Ishikawa (cell line): Measurements from ENCODE around the gene KRT15.
A peak's percentile ranks its signal among the peaks of the same experiment; 100 is the strongest.

Source experiments
- CEBPB ChIP-seq: IDR thresholded peaks from 2 replicates; pipeline ENCODE4 v1.6.1; 2012
- CREB1 ChIP-seq: IDR thresholded peaks from 2 replicates; pipeline ENCODE4 v1.6.1; 2012; ENCODE audit warnings: low read depth
- EGR1 ChIP-seq: IDR thresholded peaks from 2 replicates; pipeline ENCODE4 v1.6.1; 2012
- EP300 ChIP-seq: IDR thresholded peaks from 2 replicates; pipeline ENCODE4 v1.6.1; 2012; ENCODE audit warnings: borderline replicate concordance
- FOXM1 ChIP-seq: IDR thresholded peaks from 2 replicates; pipeline ENCODE4 v1.6.1; 2012; ENCODE audit warnings: low read depth, borderline replicate concordance
- NFIC ChIP-seq: IDR thresholded peaks from 2 replicates; pipeline ENCODE4 v1.6.1; 2012
- RAD21 ChIP-seq: IDR thresholded peaks from 2 replicates; pipeline ENCODE4 v1.6.1; 2012; ENCODE audit warnings: low read depth
- TAF1 ChIP-seq: IDR thresholded peaks from 2 replicates; pipeline ENCODE4 v1.6.1; 2012; ENCODE audit warnings: low read depth, mild to moderate bottlenecking
- TCF12 ChIP-seq: IDR thresholded peaks from 2 replicates; pipeline ENCODE4 v1.6.1; 2012; ENCODE audit warnings: low read depth
- TEAD4 ChIP-seq: IDR thresholded peaks from 2 replicates; pipeline ENCODE4 v1.6.1; 2012
- YY1 ChIP-seq: IDR thresholded peaks from 2 replicates; pipeline ENCODE4 v1.6.1; 2012; ENCODE audit warnings: low read depth
- ZBTB7A ChIP-seq: IDR thresholded peaks from 2 replicates; pipeline ENCODE4 v1.6.1; 2012; ENCODE audit warnings: low read depth
- TF ChIP-seq, protein P1 (sequence below): IDR thresholded peaks from 2 replicates; pipeline ENCODE4 v1.6.1; 2012
- TF ChIP-seq, protein P2 (sequence below): IDR thresholded peaks from 2 replicates; pipeline ENCODE4 v1.6.1; 2012
- TF ChIP-seq, protein P3 (sequence below): IDR thresholded peaks from 2 replicates; pipeline ENCODE4 v1.6.1; 2012; ENCODE audit warnings: low read depth, mild to moderate bottlenecking

The KRT15 gene

DNA sequence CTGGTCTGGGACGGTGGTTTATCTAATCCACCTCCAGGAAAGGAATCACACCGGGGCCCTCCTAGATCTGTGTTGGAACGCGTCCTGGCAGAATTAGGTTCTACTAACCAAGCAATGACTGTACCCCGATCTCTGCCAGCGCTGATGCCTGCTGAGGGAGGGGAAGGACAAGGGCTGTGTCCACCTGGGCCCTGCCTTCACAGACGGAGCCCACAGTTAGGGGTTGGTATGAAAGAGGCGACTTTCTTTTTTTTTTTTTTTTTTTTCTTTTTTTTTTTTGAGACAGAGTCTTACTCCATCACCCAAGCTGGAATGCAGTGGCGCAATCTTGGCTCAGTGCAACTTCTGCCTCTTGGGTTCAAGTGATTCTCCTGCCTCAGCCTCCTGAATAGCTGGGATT is 19.3 kb upstream of the KRT15 start:
- peak; percentile 77 for TF ChIP-seq CEBPB
- no peak for TF ChIP-seq TEAD4

DNA sequence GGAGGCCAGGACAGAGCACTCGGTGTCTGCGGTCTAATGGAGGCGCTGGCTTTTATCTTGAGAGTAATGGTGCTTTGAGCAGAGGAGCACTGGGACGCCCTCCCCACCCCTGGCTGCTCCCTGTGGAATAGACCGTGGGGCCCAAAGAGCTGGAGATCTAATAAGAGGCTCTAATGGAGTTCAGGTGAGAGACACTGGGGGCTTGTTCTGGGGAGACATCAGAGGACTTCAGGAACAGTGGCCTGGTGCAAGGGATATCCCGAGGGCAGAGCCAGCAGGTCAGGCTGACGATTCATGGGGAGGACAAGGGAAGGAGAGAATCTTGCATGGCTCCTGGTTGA is 18.9 kb upstream of the KRT15 start:
- TF ChIP-seq TCF12 (no peak), CEBPB (no peak), CREB1 (no peak), FOXM1 (no peak), NFIC (no peak), TEAD4 (no peak)
- TF ChIP-seq, protein P1, sequence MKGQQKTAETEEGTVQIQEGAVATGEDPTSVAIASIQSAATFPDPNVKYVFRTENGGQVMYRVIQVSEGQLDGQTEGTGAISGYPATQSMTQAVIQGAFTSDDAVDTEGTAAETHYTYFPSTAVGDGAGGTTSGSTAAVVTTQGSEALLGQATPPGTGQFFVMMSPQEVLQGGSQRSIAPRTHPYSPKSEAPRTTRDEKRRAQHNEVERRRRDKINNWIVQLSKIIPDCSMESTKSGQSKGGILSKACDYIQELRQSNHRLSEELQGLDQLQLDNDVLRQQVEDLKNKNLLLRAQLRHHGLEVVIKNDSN: no peak

DNA sequence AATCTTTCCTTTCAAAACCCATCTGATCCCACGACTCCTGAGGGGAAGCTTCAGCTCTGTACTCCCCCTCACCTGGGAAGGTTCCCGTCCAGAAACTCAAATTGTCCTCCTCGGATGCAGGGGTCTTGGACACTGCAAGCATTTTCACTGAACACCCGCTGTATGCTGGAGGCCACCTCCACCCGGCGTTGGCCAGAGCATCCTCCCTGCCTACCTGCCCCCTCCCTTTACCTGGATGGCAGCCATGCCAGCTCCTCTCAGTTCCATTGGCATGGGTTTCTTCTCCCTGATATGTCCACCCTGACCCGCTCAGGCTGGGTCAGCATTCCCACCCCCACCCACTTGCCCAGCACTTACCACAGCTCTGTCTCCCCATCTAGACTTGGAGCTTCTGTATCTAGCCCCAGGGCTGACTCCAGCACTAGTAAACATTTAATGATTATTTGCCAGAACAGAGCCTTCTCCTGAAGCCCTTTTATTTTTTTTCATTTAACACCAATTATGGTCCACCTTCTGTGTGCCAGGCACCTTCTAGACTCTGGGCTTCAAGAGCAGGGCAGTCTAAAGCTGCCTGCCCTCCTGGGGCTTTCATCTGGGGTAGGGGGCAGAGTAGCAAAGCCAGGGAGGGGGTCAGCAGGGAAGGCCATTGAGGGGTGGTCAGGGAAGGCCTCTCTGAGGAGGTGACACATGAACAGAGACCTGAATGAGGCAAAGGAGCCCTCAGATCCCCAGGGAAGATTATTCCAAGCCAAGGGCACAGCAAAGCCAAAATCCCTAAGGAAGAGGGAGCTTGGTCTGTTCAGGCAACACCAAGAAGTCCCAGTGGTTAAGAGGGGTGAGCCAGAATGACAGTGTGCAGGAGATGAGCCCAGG is 18.3 kb upstream of the KRT15 start:
- TF ChIP-seq ZBTB7A (no peak), TAF1 (no peak), TCF12 (no peak), FOXM1 (no peak), CREB1 (no peak), YY1 (no peak), CEBPB (no peak), EGR1 (no peak), TEAD4 (no peak), NFIC (no peak), EP300 (no peak)
- TF ChIP-seq, protein P1: no peak
- TF ChIP-seq, protein P2, sequence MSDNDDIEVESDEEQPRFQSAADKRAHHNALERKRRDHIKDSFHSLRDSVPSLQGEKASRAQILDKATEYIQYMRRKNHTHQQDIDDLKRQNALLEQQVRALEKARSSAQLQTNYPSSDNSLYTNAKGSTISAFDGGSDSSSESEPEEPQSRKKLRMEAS: no peak
- TF ChIP-seq, protein P3, sequence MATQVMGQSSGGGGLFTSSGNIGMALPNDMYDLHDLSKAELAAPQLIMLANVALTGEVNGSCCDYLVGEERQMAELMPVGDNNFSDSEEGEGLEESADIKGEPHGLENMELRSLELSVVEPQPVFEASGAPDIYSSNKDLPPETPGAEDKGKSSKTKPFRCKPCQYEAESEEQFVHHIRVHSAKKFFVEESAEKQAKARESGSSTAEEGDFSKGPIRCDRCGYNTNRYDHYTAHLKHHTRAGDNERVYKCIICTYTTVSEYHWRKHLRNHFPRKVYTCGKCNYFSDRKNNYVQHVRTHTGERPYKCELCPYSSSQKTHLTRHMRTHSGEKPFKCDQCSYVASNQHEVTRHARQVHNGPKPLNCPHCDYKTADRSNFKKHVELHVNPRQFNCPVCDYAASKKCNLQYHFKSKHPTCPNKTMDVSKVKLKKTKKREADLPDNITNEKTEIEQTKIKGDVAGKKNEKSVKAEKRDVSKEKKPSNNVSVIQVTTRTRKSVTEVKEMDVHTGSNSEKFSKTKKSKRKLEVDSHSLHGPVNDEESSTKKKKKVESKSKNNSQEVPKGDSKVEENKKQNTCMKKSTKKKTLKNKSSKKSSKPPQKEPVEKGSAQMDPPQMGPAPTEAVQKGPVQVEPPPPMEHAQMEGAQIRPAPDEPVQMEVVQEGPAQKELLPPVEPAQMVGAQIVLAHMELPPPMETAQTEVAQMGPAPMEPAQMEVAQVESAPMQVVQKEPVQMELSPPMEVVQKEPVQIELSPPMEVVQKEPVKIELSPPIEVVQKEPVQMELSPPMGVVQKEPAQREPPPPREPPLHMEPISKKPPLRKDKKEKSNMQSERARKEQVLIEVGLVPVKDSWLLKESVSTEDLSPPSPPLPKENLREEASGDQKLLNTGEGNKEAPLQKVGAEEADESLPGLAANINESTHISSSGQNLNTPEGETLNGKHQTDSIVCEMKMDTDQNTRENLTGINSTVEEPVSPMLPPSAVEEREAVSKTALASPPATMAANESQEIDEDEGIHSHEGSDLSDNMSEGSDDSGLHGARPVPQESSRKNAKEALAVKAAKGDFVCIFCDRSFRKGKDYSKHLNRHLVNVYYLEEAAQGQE: no peak

DNA sequence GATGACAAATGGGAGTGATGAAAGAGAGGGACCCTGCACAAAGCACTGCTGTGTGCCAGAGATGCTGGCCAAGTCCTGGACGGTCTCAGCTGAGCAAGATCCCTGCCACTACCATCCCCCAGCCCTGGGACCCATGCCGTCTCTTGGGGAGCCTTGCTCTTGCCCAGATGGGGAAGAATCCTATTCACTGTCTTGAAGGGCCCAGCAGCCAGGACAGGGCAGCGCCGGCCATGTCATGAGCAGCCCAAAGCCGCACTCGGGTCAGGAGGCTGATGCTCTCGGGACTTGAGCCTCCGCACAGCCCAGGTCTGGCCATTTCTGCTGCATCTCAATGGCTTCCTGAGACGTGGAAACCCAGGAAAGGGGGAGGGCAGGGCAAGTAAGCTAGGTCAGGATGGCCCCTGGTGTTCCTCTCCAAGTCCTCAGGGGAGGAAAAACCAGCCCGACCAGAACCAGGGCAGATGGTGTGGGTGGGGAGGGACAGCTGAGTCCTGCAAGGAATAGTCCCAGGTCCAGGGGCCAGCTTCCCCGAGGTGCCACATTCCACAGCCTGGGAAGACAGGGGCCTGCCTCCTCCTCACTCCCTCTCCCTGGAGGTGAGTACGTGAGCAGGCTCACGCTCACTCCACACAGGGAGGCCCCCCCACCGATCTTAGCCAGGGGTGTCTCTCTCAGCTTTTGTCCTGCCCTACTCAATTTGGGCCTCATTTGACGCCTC is 17.2 kb upstream of the KRT15 start:
- TF ChIP-seq, protein P2: peak; percentile 55; the same call in 1 of the 2 replicates
- TF ChIP-seq EGR1: peak; percentile 63
- TF ChIP-seq, protein P3: no peak
- peak; percentile 66 for TF ChIP-seq TCF12
- peak; percentile 43 for TF ChIP-seq TEAD4
- TF ChIP-seq NFIC: no peak

DNA sequence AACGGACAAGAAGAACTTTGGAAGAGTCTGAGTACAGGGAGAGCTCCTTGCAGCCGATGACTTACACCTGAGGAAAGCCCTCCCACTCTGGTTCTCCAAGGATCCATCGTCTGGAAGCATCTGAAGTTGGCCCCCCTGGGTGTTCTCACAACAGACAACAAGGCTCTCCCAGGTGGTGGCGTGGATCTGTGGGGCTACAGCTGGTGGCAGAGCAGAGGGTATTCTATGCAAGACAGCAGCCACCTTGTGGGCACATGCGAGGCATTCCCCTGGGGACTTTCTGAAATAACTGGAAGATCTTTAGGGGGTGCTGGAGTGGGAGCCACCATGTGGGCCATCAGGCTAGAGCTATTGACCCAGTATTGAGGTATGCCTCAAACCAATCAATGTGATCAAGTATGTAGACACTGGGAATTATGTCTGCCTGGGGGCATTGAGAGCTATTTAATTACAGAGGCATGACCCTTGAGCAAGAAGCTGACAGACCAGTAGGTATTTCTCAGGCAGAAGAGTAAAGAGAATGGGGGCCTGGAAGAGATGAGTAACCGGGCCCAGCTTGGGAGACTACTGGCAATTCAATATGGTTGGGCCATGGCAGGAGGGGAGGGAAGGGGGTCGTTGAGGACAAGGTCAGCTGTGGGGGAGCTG is 16.3 kb upstream of the KRT15 start:
- TF ChIP-seq RAD21 (no peak; the same call in 1 of the 2 replicates), EGR1 (no peak), CEBPB (no peak), TCF12 (no peak), FOXM1 (no peak), TAF1 (no peak), YY1 (no peak), CREB1 (no peak), TEAD4 (no peak), NFIC (no peak), ZBTB7A (no peak), EP300 (no peak)
- TF ChIP-seq, protein P2: no peak
- TF ChIP-seq, protein P3: no peak
- TF ChIP-seq, protein P1: no peak
